Activated T-cell treated with anti-CD3 and anti-CD28 coated beads, Interleukin-2, amount 50 U/mL, for 48 hours (primary cell): Measurements from ENCODE around the gene C10orf67.
A peak's percentile ranks its signal among the peaks of the same experiment; 100 is the strongest.
"Not testable (repeated sequence)": the region's sequence is repeated elsewhere in the genome, so short reads cannot be mapped to it uniquely, and the experiment has no call there.

Experiments
- DNase-seq, 2 experiments: peaks; one replicate each; pipeline ENCODE4 v3.0.0-alpha.2; 2020

Gene C10orf67

DNA sequence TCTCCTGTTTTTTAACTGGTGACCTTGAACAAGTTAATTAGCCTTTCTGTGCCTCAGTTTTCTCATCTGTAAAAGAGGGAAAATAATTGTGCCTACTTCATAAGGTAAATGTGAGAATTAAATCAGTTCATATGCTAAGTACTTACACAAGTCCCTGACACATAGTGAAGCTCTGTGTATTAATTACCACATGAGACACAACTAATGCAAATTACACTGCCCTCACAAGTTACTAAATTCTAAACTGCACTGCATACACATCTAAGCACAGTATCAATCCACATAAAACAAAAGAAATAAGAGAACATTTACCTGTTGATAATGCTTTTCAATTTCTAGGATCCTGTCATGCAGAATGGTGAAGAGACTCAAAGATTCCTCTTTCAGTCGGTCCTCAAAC is 22.5 kb downstream of the C10orf67 start:
- DNase-seq, result no peak

DNA sequence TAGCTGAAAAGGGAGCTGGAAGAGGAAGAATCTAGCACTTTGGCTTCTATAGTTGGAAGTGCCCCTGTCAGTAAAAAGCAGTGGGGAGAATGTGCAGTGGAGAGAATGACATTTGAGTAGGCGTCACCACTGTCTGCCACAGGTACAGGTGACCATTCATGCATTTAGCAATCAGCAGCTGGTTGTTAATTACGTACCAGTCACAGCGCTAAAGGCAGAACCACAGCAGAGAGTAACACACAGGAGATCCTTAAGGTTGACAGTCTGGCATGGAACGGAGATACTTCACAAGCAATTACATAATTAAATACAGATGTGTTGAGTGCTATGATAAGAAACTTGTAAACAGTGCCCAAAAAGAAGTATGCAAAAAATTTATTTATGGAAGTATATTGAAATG is 24.8 kb downstream of the C10orf67 start:
- DNase-seq, result no peak

DNA sequence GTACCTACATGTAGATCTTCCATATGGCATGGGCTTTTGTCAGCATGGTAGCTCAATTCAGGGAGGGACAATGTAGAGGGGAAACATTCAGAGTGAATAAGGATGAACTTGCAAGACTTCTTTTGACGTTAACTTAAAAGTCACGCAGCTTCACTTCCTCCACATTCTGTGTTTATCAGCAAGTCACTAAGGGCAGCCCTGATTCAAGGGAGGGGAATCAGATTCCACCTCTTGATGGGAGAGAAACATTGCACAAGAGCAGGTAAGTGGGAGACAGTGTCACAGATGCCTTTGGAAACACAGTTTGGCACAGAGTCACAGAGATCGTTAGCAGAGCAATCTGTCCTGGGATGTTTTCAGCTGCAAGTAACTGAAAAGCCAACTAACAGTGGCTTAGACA is 26.2 kb downstream of the C10orf67 start:
- no peak for DNase-seq

DNA sequence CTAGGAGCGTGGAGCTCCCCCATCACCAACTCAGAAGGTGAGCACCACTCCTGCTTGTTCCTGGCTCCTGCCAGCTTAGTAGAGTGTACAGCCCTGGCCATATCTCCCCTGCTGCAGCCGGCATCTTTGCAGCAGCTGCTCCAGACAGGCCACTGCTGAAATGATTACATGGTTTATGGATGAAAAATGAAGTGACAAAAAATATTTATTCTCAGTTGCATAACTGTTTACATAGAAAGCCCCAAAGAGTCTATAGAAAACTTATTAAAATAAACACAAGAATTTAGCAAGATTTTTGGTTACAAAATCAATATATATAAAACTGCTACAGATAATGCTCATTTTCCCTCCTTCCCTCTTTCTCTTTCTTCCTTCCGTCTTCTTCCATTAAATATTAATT is 27.2 kb downstream of the C10orf67 start:
- DNase-seq, result no peak

DNA sequence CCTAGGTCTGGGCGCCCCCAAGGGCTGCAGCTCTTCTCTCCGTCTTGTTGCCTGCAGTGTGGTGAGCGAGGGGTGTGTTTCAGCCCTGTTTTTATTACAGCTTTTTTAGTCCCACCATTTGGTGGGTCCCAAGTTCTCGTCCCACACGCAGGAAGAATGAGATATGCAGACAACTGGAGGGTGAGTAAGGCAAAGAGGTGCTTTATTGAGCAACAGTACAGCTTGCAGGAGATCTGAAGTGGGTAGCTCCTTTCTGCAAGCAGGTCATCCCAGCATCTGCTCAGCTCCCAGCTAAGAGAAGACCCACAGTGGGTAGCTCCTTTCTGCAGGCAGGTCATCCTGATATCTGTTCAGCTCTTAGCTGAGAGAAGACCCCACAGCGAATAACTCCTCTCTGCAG is 28.2 kb downstream of the C10orf67 start:
- no peak for DNase-seq

DNA sequence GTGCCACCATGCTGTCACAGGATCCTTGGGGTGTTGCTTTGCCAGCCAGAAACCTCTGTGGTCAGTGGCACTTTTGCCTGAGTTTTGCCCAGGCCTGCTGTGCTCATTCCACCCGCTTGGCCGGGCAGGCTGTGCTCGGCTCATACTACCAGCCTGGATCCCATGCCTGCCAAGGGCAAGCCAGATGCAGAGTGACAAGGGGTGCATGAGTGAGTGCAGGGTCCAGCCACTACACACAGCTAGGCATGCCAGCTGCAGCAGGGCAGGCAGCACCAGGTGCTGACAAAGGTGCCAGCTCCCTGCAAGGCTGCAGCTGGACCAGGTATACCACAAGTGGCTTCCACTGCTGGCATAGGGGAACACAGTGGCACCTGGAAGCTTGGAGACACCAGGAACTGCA is 28.6 kb downstream of the C10orf67 start:
- no peak for DNase-seq

DNA sequence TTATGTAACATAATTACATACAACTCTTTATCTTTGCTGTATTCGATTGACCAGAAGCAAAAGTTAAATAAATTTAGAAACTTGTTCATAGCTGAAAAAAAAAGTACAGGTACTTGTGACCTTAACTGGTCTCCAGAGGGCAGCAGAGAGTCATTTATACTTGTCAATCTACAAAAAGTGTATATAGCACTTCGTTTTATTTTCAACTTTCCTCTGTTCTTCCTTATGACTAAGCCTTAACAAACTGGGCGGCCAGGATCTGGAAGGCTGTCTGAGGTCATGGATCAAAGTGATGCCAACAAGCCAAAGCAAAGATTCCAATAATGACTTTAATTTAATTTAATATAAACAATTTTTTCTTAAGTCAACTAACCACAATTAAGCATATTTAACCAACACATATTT is 29.8 kb downstream of the C10orf67 start:
- DNase-seq, result peak in 1 of 2 experiments; percentile 44

DNA sequence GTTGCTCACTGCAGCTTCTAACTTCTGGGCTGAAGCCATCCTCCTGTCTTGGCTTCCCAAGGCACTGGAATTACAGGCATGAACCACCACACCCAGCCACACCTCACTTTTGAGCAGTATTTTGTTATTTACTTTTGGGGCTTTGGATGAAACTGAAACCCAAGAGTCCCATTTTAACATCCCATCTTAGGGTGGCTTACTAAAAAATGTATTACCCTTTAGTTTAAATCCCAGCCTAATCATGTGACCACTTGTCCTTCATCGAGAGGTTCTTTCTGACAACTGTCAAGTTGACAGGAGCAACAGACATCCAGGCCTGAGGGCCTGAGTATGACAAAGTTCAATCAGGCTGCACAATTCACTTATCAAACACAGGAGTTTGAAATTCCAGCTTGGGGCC is 33.6 kb downstream of the C10orf67 start:
- DNase-seq, result no peak

DNA sequence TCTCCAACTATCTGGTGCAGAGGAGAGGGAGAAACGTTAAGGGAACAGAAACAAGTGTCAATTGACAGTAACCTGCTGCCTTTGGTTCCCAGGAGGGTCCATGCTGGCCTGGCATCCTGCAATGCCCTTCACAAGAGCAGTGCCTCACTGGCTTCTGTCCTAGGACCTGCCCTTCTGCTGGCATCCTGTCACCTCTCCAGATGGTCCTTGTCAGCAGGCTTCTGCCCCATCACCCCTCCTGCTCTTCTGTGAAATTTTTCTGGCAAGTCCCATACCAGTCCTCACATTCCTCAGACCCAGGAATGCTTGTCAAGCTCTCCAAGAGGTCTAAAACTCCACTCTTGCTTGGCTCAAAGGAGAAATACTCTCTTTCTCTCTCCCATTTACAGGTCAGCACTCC is 34.2 kb downstream of the C10orf67 start:
- no peak for DNase-seq

DNA sequence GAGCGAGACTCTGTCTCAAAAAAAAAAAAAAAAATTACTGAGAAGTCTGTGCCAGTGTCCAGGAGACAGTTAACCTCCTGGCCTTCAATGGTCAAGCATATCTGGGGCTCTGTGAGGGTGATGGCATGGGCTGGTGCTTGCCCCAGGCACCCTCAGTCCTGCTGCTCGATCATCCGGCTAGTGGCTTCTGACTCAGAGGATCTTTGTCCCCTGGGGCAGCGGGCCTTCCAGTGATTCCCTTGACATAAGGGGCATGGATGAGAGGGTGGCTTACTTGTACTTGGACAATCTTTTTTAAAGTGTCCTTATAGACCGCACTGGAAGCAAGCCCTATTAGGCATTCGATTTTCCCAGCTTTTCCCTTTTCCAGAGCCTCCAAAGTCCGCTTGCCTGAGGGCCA is 44.6 kb downstream of the C10orf67 start:
- DNase-seq, result not testable (repeated sequence)

DNA sequence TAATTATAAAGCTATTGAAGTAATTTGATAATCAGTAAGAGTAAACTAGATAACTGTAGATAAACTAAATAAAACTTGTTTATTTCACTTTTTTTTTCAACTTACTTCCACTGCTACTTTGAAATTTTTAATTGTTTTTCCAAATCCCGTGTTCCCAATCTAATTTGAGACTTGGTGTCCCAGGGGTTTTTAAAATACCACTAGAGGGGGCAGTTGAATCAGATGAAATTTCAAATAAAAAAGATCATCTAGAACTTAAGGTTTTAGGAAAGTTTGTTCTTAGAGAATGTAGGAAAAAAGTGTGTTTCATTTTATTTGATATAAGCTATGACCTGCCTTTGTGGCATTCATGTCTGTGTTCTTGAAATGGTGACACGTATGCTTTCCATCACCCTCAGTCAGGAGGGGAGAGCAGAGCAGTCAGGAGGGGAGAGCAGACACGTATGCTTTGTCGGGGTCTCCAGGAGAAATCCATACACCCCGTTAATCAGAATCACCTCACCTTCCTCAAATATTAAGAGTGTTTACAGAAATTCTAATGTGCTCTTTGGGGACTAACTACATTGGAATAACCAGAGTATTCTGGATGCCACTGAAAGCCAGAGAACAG is 49.9 kb downstream of the C10orf67 start:
- no peak for DNase-seq

DNA sequence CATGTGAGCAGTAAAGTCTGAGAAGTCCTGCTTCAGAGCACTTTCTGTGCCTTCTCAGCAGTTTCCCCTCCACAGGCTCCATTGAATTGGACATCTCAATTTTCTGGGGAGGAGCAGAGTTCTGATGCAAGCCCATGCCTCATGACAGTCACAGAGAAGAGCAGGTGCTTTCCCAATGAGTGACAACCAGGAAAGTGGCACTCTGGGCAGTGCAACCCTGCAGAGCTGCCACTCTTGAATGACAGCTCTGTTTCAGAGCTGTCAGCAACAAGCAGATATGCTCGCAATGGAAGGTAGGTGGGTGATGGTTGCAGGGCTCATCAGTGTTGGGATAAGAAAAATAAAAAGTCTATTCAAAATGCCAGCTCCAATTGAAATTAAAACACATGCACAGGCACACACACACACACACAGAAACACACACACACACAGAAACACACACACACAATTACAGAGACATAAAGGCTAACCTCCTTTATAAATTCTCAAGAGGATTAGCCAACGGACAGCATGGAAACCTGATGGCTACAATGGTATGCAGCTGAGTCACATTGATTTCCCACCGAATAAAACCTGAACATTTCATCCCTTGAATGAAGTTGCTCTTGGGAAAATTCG is 50.5 kb downstream of the C10orf67 start:
- DNase-seq, result no peak

DNA sequence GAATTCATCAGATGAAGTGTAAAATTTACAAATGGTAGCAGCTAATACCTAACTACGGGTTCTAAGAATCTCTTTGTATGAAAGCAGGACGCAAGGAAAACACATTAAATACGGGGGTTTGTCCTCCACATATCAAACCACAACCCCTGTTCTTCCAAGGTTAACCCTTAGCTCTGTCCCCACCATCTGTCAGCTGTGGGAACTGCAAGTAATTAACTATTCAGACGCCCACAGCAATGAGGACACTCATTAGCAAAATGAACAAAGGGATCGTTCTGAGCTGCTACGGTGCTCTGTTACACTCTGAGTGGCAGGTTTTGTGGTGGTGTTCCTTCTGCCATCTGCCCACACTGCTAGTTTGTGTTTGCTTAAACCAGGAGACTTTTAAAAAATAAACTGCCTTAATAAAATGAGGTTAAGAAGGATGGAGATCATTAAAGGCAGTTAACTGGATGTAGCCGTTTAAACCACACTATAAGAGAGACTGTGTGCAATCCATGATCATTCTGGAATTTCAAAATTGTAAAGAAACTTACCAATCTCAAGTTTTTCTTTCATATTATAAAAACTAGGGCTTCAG is 51.4 kb downstream of the C10orf67 start:
- DNase-seq, result peak; percentile 53 to 56

DNA sequence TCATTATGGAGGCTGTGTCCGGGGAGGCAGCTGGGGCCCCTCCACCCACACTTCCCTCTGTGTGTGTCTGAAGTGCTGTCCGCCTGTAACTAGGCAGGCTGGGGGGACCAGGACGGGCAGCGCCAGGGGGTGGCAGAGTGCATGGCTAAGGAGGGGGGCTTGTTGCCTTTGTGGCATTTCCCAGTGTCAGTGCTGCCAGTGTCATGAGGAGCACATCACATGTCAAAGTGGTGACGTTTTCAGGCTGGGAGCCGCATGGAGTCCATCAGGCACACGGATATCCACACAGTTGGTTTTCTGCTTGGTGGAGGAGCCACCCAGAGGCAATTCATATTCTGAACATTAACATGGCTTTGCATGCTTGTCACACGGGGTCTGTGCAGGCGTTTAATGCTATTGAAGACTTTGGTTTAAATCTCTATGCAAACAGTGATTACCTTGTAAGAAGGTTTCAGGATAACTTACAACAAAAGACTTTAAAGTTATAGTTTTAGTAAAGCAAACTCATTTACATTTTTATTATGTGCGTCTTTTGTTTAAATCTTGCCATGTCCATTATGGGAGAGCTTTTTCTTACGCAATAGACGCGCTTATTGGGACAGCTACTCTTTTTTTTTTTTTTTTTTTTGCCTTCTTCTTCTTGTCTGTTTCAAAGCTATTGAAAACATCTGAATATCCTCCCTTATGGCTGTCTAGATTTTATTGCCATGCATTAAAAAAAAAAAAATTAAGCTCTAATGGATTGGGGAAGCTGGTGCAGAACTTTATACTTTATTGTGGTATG is 52.9 kb downstream of the C10orf67 start:
- no peak for DNase-seq

DNA sequence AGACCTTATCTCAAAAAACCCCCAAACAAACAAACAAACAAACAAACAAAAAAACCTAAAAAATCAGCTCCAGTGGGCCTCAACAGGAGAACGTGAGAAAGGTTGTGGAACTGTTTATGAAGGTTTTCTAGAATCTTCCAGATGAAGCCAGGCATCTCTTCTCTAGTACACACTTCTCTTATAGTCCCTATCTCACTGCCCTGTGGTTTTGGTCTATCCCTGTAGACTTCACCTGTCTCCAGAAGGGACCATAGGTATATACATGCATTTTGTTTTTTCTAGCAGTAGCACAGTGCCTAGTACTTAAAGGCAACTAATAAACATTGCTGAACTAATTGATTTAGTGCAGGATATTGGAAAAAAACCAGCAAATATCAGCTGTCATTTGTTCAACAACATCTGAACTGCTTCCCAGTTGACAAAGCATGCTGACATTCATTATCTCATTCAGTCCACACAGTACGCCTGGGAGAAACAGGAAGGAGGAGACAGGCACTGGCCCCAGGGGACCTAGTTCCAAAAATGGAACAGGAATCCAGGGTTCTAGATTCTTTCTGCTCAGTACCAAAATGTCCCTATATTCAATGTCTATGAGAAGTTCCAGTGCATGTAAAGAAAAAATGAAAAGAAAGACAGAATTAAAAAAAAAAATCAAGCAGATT is 59.8 kb downstream of the C10orf67 start:
- DNase-seq, result no peak

DNA sequence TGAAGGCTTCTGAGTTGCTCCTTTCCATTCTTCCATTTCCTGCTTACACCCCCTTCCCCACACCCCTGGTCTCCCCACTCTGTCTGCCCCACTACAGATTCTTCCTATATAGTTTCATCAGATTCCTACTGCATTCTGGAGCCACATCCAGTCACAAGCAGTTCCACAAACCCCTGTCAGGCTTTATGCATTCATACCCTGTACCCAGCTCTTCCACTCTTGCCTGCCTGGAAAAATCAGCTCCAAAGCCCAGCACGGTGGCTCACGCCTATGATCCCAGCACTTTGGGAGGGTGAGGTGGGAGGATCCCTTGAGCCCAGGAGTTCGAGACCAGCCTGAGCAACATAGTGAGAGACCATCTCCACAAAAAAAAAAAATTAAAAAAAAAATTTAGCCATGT is 60.4 kb downstream of the C10orf67 start:
- DNase-seq, result no peak

DNA sequence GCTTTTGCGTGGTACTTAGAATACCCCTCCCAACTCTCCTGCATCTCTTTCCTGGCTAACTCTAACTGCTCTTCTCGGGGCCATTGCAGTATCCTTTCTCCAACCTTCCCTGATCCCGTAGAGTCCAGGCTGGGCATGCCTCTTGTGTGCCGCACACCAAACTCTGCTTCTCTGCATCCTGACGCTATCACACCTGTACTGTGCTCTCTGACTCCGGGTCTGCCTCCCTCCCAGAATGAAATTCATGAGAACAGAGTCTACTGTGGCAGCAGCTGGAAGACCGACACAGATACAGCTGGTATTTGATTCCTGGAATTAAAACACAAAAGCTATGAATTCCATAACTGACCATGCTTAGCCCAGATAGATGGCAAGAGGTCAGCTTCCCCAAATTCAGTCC is 60.9 kb downstream of the C10orf67 start:
- no peak for DNase-seq

DNA sequence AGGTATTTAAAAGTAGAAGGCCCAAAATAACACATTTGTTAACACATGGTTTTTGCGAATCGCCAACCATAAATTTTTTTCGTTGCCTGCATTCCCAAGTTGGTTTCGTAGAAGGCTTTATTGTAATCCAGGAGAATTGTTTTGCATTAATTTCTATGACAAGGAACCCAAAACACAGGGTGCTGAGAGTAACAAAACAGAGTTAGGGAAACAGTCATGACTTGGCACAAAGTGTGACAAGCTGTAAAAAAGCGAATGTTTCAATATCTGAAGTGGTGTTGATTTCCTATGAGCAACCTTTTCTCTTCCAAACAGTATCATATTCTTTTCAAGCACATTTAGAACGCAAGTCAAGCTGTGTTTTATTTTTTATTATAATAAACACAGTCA is 63.6 kb downstream of the C10orf67 start:
- no peak for DNase-seq

DNA sequence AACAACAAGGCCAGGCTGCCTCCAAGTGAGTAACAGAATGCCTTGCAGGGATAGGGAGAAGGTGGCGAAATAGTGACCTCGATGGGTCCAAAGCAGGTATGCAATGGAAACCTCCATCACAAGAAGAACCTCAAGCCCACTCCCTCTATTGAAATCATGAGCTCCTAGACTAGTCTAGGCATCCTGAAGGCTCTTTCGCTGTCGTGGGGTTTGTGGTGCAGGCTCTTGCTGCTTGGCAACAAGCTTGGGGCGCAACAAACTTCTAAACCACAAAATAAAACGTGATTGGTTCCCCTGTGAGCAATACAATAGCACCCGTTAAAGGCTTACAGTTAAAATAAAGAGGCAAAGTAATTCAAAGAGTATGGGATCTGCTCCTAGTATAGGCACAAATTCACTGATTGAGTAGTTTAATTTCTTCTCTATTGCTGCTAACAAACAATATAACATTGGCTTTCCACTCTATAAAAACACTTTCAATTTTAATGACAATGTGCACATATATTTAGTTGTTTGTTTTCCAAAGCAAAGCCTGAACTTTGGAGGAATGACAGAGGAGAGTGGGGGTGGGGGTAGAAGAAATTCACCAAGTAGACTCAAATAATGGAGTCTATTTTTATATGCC is 64.1 kb downstream of the C10orf67 start:
- no peak for DNase-seq

DNA sequence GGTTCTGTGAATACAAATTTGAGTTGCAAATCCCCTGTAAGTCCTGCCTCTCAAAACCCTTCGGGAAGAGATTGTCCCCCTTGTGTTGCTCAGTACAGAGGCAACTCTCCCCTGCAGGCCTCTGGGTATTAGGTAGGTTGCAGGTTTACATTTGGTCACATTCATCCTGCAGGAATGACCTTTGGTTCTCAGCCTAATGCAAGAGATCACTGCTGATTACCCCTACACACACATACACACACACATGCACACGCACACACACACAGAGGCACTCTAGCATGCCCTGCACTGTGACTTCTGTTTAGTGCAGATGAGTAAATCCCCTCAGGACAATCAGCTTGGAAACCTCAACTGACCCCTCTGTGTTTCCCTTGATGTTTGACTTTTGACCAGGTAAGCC is 69.2 kb downstream of the C10orf67 start:
- no peak for DNase-seq

DNA sequence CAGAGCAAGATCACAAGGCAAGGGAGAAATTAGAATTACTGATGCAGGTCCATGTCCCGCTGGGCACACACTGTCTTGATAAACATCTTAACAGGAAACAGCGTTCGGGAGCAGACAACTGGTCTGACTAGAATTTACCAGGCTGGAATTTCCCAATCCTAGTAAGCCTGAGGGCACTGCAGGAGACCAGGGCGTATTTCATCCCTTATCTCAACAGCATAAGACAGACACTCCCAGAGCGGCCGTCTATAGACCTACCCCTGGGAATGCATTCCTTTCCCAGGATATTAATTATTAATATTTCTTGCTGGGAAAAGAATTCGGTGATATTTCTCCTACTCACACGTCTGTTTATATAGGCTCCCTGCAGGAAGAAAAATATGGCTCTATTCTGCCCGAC is 70.4 kb downstream of the C10orf67 start:
- DNase-seq, result not testable (repeated sequence)

DNA sequence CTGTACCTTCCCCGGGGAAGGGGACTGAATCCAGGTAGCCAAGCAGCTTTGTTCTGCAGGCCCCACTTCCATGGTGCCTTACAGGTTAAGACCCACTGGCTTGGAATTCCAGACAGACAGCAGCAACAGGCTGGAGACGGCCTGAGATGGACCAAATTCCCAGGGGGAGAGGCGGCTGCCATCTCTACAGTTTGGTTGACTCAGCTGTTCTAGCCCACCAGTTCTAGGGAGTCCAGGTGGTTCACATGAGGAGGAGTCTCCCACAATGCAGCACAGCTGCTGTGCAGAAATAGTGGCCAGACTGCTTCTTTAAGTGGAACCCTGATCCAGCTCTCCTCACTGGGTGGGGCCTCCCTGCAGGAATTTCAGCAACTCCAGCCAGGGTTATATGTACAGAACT is 74.1 kb downstream of the C10orf67 start:
- no peak for DNase-seq
